ENCODE results near the gene OR52I2. TPM values are rescaled to one million over a fixed set of nuclear protein-coding genes. Genes with fewer than 3 reads are reported as not detected.

Gene OR52I2
- total and polyA plus RNA-seq, 2 donors from 2014 or later, result not detected

GRCh38 chr11:4607781-4608666 lies 26.5 kb downstream of the OR52I2 start, which contains the start of gene TRIM68:
Gene TRIM68 (minus strand): TSS chr11:4608231. CDS start chr11:4605504, 2,727 bp downstream.
- FAIRE-seq (peak; percentile 88), DNase-seq (peak; percentile 96 to 99 (median 98))
- TF ChIP-seq CTCF (IDR thresholded peaks at IDR 0.05; ENCODE audit: borderline replicate concordance, extremely low read depth, insufficient read depth), result no peak
- Histone ChIP-seq H3K27ac (ENCODE audit: low read depth in 2 of 2, low read length in 2 of 2) (peak within 1 kb of the TSS; percentile 81 to 82), H3K27me3 (ENCODE audit: control insufficient read depth, insufficient read depth, low read length) (no peaks in the 10 kb centered on the region), H3K4me3 (ENCODE audit: low read length in 3 of 3) (peak within 1 kb of the TSS; percentile 64 to 77 (median 73)), H3K4me1 (ENCODE audit: control insufficient read depth in 2 of 3, insufficient read depth in 2 of 3, low read depth in 1 of 3, low read length in 3 of 3) (peaks cover 0 to 5% (median 0%) of the 10 kb centered on the region in 3 donors), H3K9ac (ENCODE audit: low read length in 3 of 3) (peak within 1 kb of the TSS; percentile 11 to 77 (median 28)), H3K9me3 (ENCODE audit: control insufficient read depth in 2 of 3, insufficient read depth in 1 of 3, low read length in 3 of 3) (no peaks in the 10 kb centered on the region), H3K36me3 (ENCODE audit: control insufficient read depth in 2 of 3, insufficient read depth in 3 of 3, low read length in 3 of 3) (peaks cover 0 to 5% (median 2%) of the 10 kb centered on the region in 3 donors)
- intact Hi-C loops (cut with DNase I), result no loop called here

GRCh38 chr11:4610258-4610935 lies 28.9 kb downstream of the OR52I2 start:
- FAIRE-seq (no peak), DNase-seq (no peak)
- Histone ChIP-seq H3K36me3 (ENCODE audit: control insufficient read depth in 2 of 3, insufficient read depth in 3 of 3, low read length in 3 of 3) (no peaks in the 10 kb centered on the region), H3K9ac (ENCODE audit: low read length in 3 of 3) (no peak overlapping the region), H3K27me3 (ENCODE audit: control insufficient read depth, insufficient read depth, low read length) (no peaks in the 10 kb centered on the region), H3K9me3 (ENCODE audit: control insufficient read depth in 2 of 3, insufficient read depth in 1 of 3, low read length in 3 of 3) (no peaks in the 10 kb centered on the region), H3K27ac (ENCODE audit: low read depth in 2 of 2, low read length in 2 of 2) (no peak overlapping the region), H3K4me1 (ENCODE audit: control insufficient read depth in 2 of 3, insufficient read depth in 2 of 3, low read depth in 1 of 3, low read length in 3 of 3) (peaks cover 0 to 5% (median 0%) of the 10 kb centered on the region in 3 donors), H3K4me3 (ENCODE audit: low read length in 3 of 3) (peak overlapping the region in 2 of 3 donors; percentile 4 to 17)
- no peak for TF ChIP-seq CTCF (IDR thresholded peaks at IDR 0.05; ENCODE audit: borderline replicate concordance, extremely low read depth, insufficient read depth)
- intact Hi-C loops (cut with DNase I), result no loop called here

- FAIRE-seq (no peak), DNase-seq (no peak)
- Histone ChIP-seq H3K27ac (ENCODE audit: low read depth in 2 of 2, low read length in 2 of 2) (no peak overlapping the region), H3K9ac (ENCODE audit: low read length in 3 of 3) (no peak overlapping the region), H3K4me1 (ENCODE audit: control insufficient read depth in 2 of 3, insufficient read depth in 2 of 3, low read depth in 1 of 3, low read length in 3 of 3) (peaks cover 0 to 3% (median 0%) of the 10 kb centered on the region in 3 donors), H3K9me3 (ENCODE audit: control insufficient read depth in 2 of 3, insufficient read depth in 1 of 3, low read length in 3 of 3) (no peaks in the 10 kb centered on the region), H3K4me3 (ENCODE audit: low read length in 3 of 3) (no peak overlapping the region), H3K36me3 (ENCODE audit: control insufficient read depth in 2 of 3, insufficient read depth in 3 of 3, low read length in 3 of 3) (no peaks in the 10 kb centered on the region), H3K27me3 (ENCODE audit: control insufficient read depth, insufficient read depth, low read length) (no peaks in the 10 kb centered on the region)
- no peak for TF ChIP-seq CTCF (IDR thresholded peaks at IDR 0.05; ENCODE audit: borderline replicate concordance, extremely low read depth, insufficient read depth)
- intact Hi-C loops (cut with DNase I), result no loop called here
Observed at GRCh38 chr11:4611986-4612385, 30.4 kb downstream of the OR52I2 start.

Data from kidney (tissue), 14 donors.